HEK293T (cell line): ENCODE measurements around the gene CYP2B6.

Source experiments
- CTCF ChIA-PET: fragments of 350-600 bp; formaldehyde crosslinking; extraction: SDS; loops from one replicate; lab custom pipeline; 2021; ENCODE audit warnings: antibody characterized with exemption, inconsistent platforms; lab: Yijun Ruan, JAX
- POLR2A ChIA-PET: fragments of 350-600 bp; formaldehyde crosslinking; extraction: SDS; loops from one replicate; lab custom pipeline; 2020; ENCODE audit warnings: antibody characterized with exemption, inconsistent platforms; lab: Yijun Ruan, JAX
- DNase-seq: peaks from one replicate; pipeline ENCODE4 v3.0.0; 2012; ENCODE audit warnings: mixed read lengths; ENCODE audit errors: extremely low spot score
- ARNT ChIP-seq: fragments of 450-650 bp; IDR thresholded peaks from 2 replicates; pipeline ENCODE4 v1.6.1; 2017; ENCODE audit warnings: mild to moderate bottlenecking
- BHLHE40 ChIP-seq: fragments of 450-650 bp; IDR thresholded peaks from 2 replicates; pipeline ENCODE4 v1.6.1; 2016; ENCODE audit warnings: mild to moderate bottlenecking, moderate library complexity, borderline replicate concordance
- CTBP1 ChIP-seq: fragments of 450-650 bp; IDR thresholded peaks from 2 replicates; pipeline ENCODE4 v1.6.1; 2016; ENCODE audit warnings: borderline replicate concordance
- ELF4 ChIP-seq: fragments of 450-650 bp; IDR thresholded peaks from 2 replicates; pipeline ENCODE4 v1.6.1; 2017; ENCODE audit warnings: antibody characterized with exemption
- FOXA1 ChIP-seq: fragments of 450-650 bp; IDR thresholded peaks from 2 replicates; pipeline ENCODE4 v1.6.1; 2016; ENCODE audit warnings: mild to moderate bottlenecking
- FOXK2 ChIP-seq: fragments of 450-650 bp; IDR thresholded peaks from 2 replicates; pipeline ENCODE4 v1.6.1; 2016; ENCODE audit warnings: mild to moderate bottlenecking
- FOXM1 ChIP-seq: fragments of 450-650 bp; IDR thresholded peaks from 2 replicates; pipeline ENCODE4 v1.6.1; 2017; ENCODE audit warnings: mild to moderate bottlenecking, borderline replicate concordance
- HDGF ChIP-seq: fragments of 450-650 bp; IDR thresholded peaks from 2 replicates; pipeline ENCODE4 v1.6.1; 2017; ENCODE audit warnings: antibody characterized with exemption, borderline replicate concordance
- L3MBTL2 ChIP-seq: fragments of 450-650 bp; conservative IDR thresholded peaks from 2 replicates; pipeline ENCODE4 v1.6.1; 2016; ENCODE audit warnings: mild to moderate bottlenecking
- LEF1 ChIP-seq: fragments of 450-650 bp; IDR thresholded peaks from 2 replicates; pipeline ENCODE4 v1.6.1; 2017; ENCODE audit warnings: mild to moderate bottlenecking, borderline replicate concordance
- NFRKB ChIP-seq: fragments of 450-650 bp; IDR thresholded peaks from 2 replicates; pipeline ENCODE4 v1.6.1; 2016; ENCODE audit warnings: mild to moderate bottlenecking, moderate library complexity
- PKNOX1 ChIP-seq: fragments of 450-650 bp; IDR thresholded peaks from 2 replicates; pipeline ENCODE4 v1.6.1; 2016
- SP1 ChIP-seq: fragments of 450-650 bp; IDR thresholded peaks from 2 replicates; pipeline ENCODE4 v1.6.1; 2017
- SUZ12 ChIP-seq: fragments of 450-650 bp; IDR thresholded peaks from 2 replicates; pipeline ENCODE4 v1.6.1; 2016; ENCODE audit warnings: mild to moderate bottlenecking
- TARDBP ChIP-seq: fragments of 450-650 bp; IDR thresholded peaks from 2 replicates; pipeline ENCODE4 v1.6.1; 2016
- ZNF384 ChIP-seq: fragments of 450-650 bp; IDR thresholded peaks from 2 replicates; pipeline ENCODE4 v1.6.1; 2016

Gene CYP2B6

GRCh38 chr19:41014643-41015042 is 23.6 kb downstream of the CYP2B6 start:
- ChIA-PET CTCF (no interaction called here), POLR2A (no interaction called here)
- no peak for DNase-seq
- TF ChIP-seq FOXK2 (no peak), TARDBP (no peak), ZNF384 (no peak)

GRCh38 chr19:41016488-41017071 is 25.5 kb downstream of the CYP2B6 start:
- TF ChIP-seq PKNOX1 (no peak), SP1 (no peak), NFRKB (no peak), LEF1 (no peak)
- CTCF ChIA-PET, result no interaction called here
- POLR2A ChIA-PET, result no interaction called here
- DNase-seq, result no peak

- DNase-seq, result no peak
- CTCF ChIA-PET, result no interaction called here
- TF ChIP-seq LEF1 (no peak), ELF4 (no peak), FOXM1 (no peak), ZNF384 (no peak), HDGF (no peak), NFRKB (no peak), TARDBP (no peak), SP1 (no peak), FOXK2 (no peak), ARNT (no peak), PKNOX1 (no peak), SUZ12 (no peak), FOXA1 (no peak), L3MBTL2 (no peak), CTBP1 (no peak)
- POLR2A ChIA-PET, result no interaction called here
Measured at GRCh38 chr19:41018736-41019290, 27.7 kb downstream of the CYP2B6 start.

DNA sequence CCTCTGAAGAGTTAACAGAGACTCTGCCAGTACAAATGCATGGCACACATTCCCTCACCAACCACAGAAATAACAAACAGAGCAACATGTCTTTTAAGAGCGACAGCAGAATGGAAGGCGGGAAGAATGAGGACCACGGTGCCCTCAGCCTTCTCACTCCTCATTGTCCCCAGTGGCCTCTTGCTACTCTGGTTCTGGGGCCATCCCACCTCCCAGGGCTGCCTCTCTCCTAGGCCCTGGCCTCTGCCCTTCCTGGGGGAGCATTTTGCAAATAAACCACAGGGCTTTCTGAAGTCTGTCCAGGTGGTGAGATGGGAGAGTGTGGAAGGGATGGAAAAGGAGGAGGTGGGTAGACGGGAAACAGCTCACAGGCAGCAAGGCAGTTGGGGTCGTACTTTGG is 28.3 kb downstream of the CYP2B6 start:
- TF ChIP-seq CTBP1, result no peak
- TF ChIP-seq TARDBP, result no peak
- no peak for TF ChIP-seq LEF1
- TF ChIP-seq L3MBTL2, result no peak
- no peak for TF ChIP-seq NFRKB
- TF ChIP-seq FOXK2, result no peak
- no peak for TF ChIP-seq SUZ12
- TF ChIP-seq FOXA1, result no peak
- no peak for TF ChIP-seq ARNT
- TF ChIP-seq ELF4, result no peak
- no peak for DNase-seq
- CTCF ChIA-PET, result no interaction called here
- POLR2A ChIA-PET, result no interaction called here

GRCh38 chr19:41023193-41023592 is 32.1 kb downstream of the CYP2B6 start:
- CTCF ChIA-PET, result no interaction called here
- POLR2A ChIA-PET, result no interaction called here
- DNase-seq, result no peak
- TF ChIP-seq SUZ12 (no peak), NFRKB (no peak), FOXA1 (no peak), BHLHE40 (no peak), L3MBTL2 (no peak), ZNF384 (no peak), HDGF (no peak), ARNT (no peak), PKNOX1 (no peak), FOXM1 (no peak), SP1 (no peak)

DNA sequence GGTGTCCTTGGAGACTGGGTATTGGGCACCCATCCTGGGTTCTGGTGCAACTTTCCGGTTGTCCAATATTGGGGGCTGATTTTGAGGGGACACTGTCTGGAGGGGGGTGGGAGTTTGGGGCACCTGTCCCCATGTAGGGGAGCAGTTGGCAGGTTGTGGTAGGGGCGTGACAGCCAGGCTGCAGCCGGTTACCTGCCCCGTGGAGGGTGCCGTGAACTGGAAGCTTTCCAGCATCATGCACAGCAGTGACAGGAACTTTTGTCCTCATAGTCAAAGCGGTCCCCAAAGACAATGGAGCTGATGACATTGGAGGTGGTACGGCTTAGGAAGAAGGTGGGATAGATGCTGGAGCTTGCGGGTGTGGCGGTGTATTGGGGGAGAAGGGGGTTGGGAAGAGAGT is 34.3 kb downstream of the CYP2B6 start:
- no peak for DNase-seq
- CTCF ChIA-PET, result no interaction called here
- no peak for TF ChIP-seq SUZ12
- TF ChIP-seq HDGF, result no peak
- no peak for TF ChIP-seq NFRKB
- no peak for TF ChIP-seq ZNF384
- TF ChIP-seq TARDBP, result no peak
- no peak for TF ChIP-seq FOXM1
- TF ChIP-seq BHLHE40, result no peak
- no peak for TF ChIP-seq L3MBTL2
- no peak for TF ChIP-seq FOXK2
- no peak for TF ChIP-seq SP1
- TF ChIP-seq ELF4, result no peak
- TF ChIP-seq FOXA1, result no peak
- TF ChIP-seq PKNOX1, result no peak
- no peak for TF ChIP-seq CTBP1
- no peak for TF ChIP-seq ARNT
- TF ChIP-seq LEF1, result no peak
- POLR2A ChIA-PET, result no interaction called here
